Astrocyte of the spinal cord (primary cell): ENCODE results near the gene CDKN1A.
A peak's percentile ranks its signal among the peaks of the same experiment; 100 is the strongest.

Experiments
- DNase-seq: peaks from one replicate; pipeline ENCODE4 v3.0.0; 2011; ENCODE audit warnings: low read depth, low spot score
- H3K4me3 ChIP-seq: 2 replicates; pipeline ENCODE4 v1.5.1; 2011; ENCODE audit warnings: low read depth, mild to moderate bottlenecking, low read length, moderate library complexity
- CTCF ChIP-seq: IDR thresholded peaks from 2 replicates; pipeline ENCODE4 v1.5.1; 2012; ENCODE audit warnings: low read depth, mild to moderate bottlenecking, low read length, inconsistent platforms
- in situ Hi-C: cut with HindIII; loops from 2 replicates; pipeline ENCODE4 v1.10.0; 2017; ENCODE audit warnings: low sequenced_read_pairs

CDKN1A gene

GRCh38 chr6:36662380-36662779 lies 16.1 kb upstream of the CDKN1A start:
- DNase-seq: no peak
- no peak for TF ChIP-seq CTCF
- in situ Hi-C loops: no loop called here

DNA sequence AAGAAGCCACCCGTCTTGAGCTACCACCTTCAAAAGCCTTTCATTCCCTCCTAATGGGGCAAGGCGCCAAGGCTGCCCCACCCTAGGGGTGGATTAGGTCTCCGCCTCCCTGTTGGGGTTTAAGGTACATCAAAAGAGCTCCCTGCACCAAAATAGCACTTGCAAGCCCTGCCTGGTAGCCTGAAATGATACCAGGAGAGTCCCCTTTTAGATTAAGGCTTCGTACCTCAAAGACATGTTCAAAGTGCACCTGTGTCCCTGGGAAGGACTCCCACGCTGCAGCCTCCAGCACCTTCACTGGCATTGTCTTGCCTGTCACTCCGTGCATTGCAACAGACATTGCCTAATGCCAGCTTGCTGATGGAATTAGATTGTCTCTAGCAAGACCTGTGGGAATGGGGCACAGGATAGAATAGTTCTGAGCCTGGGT lies 15.7 kb upstream of the CDKN1A start:
- in situ Hi-C loops: no loop called here
- no peak for DNase-seq
- H3K4me3 ChIP-seq: no peak overlapping the region
- no peak for TF ChIP-seq CTCF

More at GRCh38 chr6:36662380-36662779, 16.1 kb upstream of the CDKN1A start:
- H3K4me3 ChIP-seq: no peak overlapping the region

GRCh38 chr6:36663504-36664446 lies 14.7 kb upstream of the CDKN1A start:
- H3K4me3 ChIP-seq: no peak overlapping the region
- no peak for TF ChIP-seq CTCF
- in situ Hi-C loops: no loop called here
- no peak for DNase-seq

- H3K4me3 ChIP-seq: no peak overlapping the region
- no peak for DNase-seq
- no peak for TF ChIP-seq CTCF
- in situ Hi-C loops: no loop called here
These were observed 13.3 kb upstream of the CDKN1A start for GRCh38 chr6:36665180-36665579.

- DNase-seq: no peak
- H3K4me3 ChIP-seq: no peak overlapping the region
- no peak for TF ChIP-seq CTCF
- in situ Hi-C loops: no loop called here
These were observed 12.2 kb upstream of the CDKN1A start for GRCh38 chr6:36666287-36666686.

DNA sequence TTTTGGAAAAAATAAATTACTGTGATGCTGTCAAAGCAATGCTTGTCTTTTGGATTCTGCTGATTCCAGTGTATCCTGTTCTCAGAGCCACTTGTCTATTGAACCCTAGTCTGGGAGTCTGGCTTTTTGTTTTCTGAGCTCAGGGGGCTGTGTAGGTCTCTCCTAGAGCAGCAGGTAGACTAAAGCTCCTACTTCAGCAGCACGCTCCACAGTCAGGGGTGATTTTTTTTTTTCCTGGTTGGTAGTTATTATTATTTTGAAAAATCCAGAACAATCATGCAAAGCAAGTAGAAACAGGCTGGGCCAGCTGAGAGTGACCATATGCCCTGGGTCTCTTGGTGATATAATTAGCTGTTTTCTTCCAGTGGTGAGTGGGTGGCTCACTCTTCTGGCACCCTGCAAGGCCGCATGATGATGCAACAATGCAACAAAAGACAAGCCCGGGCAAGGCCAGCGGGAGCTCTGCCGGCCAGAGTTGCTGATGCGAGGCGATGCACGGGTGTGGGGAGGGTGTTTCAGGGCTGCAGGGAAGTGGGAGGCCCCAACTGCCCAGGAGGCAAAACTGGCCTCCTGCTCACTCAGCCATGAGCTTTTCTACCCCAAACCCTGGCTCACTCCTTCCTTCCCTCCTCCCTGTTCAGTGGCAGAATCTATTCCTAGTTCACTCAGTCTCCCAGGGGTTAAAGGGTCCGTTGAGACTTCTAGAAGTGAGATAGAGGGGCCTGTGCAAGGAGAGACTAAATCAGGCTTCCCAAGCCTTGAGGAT lies 11.5 kb upstream of the CDKN1A start:
- in situ Hi-C loops: no loop called here
- H3K4me3 ChIP-seq: no peak overlapping the region
- no peak for TF ChIP-seq CTCF
- DNase-seq: peak; percentile 96
